GM19455 (cell line): ENCODE data around the gene KCNAB1.

Experiments used
- ATAC-seq: cut with Tn5 transposase; IDR thresholded peaks from one replicate; pipeline ENCODE4 v1.9.1; 2021; ENCODE audit not compliant: unreplicated experiment

KCNAB1 gene

DNA sequence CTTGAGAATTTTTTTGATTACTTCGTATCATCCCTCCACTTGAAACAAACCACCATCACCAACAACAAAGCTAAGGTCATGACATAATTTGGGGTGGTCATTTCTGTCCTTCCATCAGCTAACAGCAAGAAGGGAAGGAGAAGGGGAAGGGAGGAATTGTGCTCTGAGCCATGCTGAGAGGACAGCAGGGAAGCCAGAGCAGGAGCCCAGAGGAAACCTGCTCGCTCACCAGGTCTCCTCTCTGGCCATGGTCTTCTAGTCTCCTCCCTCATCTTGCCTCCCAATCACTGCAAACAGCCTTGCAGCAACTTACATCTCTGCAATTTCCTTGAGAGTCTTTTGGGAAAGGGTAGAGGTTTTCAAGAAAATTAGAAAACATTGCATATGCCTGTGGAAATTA, 237.9 kb downstream of the KCNAB1 start:
- no peak for ATAC-seq

DNA sequence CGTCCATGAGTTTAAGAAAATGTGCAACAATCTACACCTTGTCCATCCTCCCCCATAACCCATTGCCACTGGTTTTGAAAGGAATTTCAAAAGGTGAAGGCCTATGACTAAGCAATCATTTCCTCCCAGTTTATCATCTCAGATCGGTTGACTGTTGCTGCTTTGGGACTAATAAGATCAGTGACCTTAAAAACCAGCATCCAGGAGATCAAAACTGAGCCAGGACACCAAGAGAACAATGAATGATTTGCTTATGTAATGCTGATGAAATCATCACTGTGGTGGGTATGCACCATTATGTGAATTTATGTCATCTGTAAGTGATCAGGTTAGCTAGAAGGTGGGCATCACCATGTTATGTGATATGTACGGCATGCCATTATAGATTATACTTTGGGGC, 239.0 kb downstream of the KCNAB1 start:
- no peak for ATAC-seq

DNA sequence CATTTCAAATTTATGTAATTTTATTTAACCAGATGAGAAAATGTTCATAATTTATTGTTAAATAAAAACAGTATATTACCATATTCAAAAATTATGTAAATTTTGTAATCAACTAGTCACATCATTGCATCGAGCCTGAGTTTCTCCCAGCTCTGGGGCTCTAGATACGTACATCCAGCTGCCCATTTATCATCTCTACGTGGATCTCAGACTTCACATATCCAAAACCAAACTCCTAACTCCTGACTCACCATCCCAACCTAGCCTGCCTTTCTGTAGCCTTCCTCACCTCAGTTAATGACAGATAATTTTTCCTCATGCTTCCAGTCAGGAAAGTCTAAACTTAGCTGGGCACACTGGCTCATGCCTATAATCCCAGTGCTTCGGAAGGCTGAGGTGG, 239.7 kb downstream of the KCNAB1 start:
- ATAC-seq = no peak

DNA sequence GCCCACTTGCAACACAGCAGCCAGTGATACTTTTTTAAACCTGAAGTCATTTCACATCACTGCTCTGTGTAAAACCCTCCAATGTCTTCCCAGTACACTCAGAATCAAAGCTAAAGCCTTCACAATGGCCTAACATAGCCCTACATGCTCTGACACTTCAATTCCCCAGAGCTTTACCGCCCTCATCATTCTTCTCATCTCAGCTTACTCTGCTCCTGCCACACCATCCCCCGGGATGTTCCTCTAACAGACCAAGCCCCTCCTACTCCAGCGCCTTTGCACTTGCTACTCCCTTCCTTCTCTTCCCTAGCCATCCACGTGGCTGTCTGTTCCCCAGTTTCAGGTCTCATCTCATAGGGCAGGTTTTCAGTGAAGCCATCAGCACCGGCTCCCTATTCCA, 240.6 kb downstream of the KCNAB1 start:
- ATAC-seq = no peak

DNA sequence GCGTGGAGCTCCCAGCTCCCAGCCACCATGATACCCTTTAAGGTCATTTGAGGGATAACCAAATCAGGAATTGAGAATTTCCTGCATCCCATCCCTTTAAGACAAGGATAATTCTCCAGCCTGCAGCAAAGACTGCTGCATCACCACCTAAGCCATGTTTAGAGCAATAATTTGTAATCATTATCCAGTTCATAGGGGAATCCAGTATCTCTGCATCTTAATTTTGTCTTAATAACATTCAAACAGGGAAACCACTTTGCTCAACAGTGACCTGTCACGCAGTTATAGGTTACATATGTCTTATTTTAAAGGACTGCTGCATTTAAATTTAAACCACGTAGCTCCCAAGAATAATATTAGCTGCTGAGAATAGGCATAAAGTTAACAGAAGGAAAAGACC, 246.2 kb downstream of the KCNAB1 start:
- ATAC-seq = no peak

DNA sequence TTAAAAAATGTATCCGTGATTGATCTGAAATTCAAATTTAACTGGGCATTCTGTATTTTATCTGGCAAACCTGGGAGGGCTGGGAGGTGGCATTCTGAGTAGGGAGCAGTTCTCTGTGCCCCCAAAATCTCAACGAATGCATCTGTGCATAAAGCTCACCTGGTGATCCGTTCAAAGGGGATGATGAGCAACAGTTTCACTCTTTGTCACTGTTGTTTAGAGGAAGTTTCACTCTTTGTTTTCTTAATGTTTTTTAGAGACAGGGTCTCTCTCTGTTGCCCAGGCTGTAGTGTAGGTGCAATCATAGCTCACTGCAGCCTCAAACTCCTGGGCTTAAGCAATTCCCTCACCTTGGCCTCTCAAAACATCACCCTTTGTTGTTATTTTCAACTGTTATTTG, 247.8 kb downstream of the KCNAB1 start:
- no peak for ATAC-seq

DNA sequence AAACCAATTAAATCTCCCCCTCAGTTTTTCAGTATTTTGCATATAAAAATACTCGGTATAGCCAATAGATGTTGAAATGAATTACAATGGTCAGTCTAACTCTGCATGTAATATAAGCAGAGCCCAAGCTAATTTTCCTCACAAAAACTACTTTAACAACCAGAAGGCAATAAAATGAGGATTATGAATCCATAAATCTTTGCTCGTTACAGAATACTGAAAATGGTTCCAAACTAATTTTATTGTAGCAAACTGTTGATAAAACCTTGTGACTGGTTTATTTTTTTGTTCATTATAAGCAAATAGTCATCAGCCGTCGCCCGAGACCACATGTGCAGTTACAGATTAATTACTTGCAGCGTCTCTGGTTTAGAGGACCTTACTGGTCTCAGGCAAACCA, 251.3 kb downstream of the KCNAB1 start:
- ATAC-seq = no peak

DNA sequence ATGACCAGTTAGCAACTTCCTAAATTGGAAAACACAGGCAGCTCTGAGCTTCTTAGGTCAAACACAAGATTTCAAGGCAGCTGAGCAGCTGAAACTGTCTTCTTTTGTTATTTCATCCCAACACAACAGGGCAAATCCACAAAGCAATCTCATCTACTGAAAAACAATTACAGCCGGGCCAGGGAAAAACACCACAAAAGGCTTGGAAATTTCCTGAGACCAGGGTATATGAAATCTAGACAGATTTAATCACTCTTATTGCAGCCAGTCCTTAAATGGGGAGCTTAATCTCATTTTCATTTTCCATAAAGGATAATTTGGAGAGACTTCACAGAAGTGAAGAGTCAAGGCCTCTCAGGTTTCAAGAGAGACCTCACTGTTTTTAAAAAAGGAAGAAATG, 252.7 kb downstream of the KCNAB1 start:
- ATAC-seq = no peak

DNA sequence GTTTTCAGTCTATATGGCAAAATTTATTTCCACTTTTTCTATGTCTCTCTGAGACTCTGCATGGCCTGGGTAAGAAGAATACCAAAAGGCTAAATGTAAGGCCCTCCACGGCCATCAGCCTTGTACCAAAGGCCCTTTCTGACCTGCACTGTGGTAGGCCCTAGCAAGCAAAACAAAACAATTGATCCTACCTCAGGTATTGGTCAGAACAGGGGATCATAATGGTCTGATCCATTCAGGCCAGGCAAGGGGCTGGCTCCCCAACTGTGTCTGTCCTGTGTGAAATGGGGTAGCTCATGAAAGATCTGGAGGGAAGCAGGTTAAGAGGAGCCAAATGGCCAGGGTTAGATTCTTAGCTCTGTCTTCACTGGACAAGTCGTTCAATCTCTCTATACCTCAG, 253.3 kb downstream of the KCNAB1 start:
- ATAC-seq = no peak

DNA sequence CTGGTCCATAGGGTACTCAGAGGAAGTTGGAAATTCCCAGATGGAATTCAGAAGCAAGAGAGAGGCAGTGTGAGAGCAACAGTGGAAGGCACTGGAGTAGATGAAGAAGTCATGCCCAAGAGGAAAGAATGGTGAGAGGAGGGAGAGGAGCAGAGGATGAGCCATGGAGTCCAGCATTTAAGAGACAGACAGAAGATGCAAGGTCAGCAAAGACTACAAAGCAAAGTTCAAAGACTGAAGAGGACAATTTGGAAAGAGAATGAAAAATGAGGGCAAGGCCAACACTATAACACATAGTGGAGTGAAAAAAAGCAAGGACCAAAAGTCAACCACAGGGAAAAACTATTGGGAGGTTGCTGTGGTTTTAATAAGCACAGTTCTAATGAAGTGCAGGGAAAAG, 255.8 kb downstream of the KCNAB1 start:
- ATAC-seq = no peak

DNA sequence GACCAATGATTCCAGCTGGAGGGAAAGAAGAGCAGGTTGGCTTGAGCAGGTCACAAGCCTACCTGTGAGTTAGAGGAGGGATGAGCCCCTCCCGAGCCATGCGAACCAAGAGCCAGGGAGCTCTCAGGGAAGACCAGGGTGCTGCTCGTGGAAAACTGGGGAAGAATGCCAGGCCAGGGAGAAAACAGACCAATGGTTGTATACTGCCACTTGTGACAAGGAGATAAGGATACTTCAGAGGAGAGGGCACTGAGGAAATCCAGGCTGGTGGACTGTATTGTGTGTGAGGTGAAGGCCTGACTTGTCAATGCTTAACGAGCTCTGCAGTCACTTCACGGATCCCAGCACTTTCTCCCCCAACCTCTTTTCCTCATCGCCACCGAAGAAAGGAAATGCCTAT, 256.9 kb downstream of the KCNAB1 start:
- ATAC-seq = no peak

DNA sequence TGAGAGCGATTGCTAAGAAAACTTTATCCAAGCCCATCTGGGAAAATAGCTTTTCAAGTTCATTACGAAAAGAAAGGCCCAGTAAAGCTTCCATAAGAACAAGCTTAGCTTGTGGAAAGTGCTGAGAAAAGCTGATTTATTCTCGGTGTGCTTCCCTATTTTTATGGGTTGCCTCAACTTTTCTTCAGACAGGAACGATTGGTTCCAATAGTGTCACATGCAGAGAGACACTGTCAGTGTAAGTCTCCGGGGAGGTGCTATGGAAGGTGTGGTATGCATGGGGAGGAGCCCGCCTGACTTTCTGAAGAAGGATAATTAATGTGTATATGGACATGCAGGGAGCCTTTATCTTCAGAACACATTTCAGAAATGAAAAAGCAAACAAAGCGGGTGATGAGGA, 257.3 kb downstream of the KCNAB1 start:
- ATAC-seq = no peak

DNA sequence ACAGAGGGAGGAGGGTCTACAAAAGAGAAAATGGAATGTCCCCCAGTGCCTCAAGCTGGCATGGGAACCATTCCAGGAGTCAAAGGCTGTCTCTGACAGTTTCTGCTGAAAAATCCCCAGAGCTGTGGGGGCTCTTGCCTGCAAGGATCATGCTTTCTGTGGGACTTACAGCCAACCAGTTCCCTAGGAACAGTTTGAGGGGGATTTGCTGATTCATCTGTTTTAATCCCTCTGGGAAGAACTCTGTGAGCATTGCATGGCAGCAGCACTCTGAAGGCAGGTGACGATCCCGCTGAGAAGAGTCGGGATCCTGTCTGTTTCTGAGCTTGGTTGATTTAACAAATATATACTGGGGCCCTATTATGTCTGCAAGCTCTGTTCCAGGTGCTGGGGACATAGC, 258.5 kb downstream of the KCNAB1 start:
- ATAC-seq = no peak

DNA sequence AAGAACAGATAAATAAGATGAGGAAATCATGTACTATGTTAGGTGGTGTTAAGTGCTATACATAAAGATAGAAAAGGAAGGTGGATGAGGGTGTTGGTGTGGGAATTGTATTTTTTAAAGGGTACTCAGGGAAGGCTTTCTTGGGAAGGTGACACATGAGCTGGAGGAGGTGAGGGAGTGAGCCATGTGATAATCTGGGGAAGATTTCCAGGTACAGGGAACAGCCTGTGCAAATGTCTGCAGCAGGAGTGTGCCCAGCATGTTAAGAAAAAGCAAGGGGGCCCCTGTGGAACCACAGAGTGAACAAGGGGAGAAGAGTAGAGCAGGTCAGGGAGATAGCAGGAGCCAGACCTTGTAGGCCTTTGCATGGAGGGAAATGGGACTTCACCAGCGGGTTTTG, 258.9 kb downstream of the KCNAB1 start:
- no peak for ATAC-seq

DNA sequence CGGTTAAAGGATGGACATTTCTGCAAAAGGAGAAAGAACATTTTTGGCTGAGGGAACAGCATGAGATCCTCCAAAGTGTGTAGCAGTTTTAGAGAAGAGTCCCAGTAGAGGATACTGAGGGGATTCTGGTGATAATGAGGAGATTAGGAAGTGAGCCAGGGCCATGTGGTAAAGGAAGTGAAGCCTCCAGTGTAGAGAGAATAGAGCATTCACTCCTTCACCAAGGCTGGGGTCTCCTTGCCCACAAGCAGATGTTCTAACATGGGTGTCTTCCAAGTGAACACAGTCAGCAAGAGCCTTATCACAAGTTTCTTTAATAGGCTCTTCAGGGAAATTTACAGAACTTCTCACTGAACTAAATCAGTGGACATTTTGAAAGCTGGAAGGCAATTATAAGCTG, 260.9 kb downstream of the KCNAB1 start:
- no peak for ATAC-seq

DNA sequence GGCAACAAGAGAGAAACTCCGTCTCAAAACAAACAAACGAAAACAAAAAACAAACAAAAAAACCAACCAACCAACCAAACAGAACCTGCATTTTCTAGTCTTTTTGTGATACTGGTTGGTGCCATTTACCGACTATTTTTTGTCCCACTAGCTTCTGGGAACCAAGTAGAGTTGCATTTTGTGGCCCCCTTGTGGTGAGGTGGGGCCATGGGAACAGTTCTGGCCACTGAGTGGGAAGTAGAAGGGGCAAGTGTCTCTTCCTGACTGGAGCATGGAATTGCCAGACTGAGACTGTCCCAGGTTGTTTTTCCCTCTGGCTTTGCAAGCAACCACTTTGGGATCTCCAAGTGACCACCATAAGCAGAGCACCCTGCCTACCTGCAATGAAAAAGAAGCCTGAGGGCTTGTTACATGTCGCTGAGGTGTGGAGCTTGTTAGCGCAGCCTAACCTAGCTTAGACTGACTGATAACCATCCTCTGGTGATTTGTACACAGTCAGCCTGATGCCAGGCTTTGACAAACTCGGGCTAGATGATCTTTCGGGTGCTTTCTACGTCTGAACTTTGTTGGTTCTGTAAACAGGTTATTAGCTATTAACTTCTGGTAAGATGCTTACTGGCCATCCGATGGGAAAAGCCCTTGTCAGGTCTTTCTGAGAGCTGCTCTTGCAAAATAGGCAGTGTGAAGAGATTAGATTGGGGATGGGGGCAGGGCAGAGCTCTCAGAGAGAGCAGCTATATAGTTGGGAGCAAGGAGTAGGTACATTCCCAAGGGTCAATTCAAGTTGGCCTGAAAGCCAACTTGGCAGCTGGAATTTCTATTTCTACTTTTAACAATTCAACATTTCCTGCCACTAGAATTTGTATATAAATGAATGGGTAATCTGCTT, 262.3 kb downstream of the KCNAB1 start:
- no peak for ATAC-seq

DNA sequence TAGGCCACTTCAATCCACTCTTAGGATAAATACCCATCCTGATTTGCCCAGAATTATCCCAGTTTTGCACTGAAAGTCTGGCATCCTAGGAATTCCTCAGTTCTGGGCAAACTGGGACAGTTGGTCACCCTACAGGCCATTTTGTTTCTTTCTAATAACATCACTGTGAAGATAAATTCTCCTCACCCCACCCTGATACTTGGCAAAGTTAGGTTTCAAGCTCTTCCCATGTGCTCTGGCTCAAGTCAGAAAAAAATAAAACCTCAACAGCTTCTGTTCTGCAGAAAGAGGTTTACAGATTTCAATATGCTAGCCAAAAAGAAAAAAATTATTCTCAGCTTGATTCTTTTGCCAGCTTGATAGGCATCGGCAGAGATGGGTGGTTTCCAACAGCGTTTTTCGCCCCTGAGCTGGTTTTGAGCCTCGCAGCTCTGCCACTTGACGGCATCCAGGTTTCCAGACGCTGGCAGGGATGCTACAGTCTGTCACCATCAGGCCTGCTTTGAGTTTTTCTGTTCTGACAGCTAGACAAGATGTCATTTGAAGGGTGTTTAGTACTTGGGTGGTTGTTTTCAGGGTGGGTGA, 263.2 kb downstream of the KCNAB1 start:
- no peak for ATAC-seq

DNA sequence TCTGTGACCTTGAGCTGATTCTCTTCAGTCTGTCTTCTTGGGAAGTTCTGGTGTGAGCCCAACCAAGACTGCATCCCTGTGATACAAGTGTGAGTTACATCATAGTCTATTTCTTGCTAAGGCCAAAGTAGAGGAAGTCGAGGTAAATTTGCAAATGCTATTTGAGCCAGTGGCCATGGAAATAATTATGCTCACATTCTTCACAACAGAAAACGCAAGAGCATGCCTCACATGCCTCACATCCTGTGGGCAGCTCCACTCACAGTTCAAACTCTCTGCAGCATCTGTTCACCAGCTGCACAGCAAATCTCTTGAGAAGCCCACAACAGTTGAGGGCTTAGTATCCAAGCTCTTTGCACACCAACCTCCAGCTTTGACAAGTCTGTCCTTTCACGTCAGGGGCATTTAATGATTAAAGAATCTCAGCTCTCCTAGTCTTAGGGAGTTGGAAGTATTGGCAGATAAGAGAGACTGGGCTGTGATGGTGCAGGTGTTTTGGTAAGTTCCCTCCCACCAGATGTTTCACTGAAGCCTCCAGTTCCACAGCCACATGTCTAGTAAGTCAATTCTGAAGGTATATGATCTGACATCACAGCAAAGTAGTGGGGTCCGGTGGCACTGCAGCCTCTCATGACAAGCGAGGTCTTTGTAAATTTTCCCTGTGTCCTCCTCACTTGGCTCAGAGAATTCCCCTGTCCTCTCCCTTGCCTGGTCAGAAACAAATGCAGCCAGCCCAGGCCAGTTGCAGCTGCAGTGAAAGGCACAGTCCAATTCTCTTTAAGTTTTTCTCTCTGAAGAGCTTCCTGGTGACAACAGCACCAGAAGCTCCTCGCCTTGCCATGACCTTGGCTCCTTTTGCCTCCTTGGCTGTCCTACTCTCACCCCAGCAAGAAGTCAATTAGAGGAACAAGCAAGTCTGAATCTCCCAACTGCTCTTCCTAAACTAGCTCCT, 268.4 kb downstream of the KCNAB1 start:
- ATAC-seq = no peak

DNA sequence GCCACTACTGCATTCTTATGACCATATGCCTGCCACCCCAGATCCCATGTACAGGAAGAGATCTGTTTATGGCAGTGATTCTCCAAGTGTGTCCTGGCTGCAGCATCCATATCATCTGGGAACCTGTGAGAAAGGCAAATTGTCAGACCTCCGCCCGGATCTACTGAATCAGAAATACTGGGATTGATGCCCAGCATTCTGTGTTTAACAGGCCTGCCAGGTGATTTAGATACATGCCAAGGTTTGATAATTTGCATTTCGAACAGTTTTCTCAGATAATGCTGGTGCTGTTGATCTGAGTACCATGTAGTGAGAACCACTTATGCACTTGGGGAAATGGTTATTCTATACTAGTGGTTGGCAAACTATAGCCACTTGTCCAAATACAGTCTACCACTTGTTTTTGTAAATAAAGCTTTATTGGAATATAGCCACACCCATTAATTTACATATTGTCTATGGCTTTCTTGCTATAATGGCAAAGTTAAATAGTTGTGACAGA, 269.1 kb downstream of the KCNAB1 start:
- ATAC-seq = no peak

DNA sequence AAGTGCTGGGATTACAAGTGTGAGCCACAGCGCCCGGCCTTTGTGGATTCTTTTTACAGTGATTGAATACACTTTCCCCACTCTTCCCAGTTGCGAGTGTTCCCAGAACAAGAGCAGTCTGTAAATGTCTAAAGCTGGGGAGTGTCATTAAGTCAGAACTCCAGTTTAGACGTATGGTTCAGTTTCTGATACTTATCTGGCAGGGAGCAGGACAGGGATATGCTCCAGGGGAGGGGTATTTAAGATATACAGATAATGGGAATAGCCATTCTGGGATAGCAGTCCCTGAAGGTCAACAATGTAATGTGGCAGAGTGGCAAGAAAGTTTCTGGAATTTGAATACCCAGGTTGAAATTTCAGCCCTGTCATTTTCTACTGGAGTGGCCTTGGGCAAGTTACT, 270.5 kb downstream of the KCNAB1 start:
- ATAC-seq = no peak

DNA sequence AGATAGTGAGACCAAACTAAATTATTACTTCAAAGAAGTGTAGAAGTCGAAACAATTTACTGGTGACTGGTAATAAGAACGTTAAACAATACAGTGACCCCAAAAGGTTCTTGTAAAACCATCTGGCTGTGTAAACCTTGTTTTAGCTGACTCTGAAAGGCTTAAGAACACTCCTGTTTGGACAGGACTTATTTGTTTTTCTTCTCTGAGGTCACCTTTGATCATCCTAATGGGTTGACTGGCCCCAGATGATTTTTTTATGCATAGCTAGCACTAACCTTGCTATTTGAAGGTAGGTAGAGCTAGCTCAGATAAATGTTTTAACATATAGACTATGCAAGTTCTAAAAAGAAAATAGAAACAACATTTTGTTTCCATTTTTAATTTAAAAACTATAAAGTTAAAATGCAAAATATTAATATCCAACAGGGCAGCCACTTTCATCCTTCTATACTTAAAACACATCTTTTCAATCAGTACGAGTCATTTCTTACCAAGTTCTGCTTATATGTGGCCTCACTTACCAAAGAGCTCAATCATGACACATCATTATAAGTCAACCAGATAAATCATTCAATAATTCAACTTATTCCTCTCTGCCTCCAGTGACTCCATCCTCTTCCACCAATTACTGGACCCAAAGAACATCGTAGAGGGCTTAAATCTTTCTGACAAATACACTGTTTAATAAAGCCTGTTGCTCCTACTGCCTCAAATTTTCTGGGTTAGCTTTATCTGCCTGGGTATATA, 275.8 kb downstream of the KCNAB1 start:
- no peak for ATAC-seq
